HUES6 (cell line): ENCODE measurements around the gene RPA1.
"Not testable (repeated sequence)": the region's sequence is repeated elsewhere in the genome, so short reads cannot be mapped to it uniquely, and the experiment has no call there.

Experiments
- H3K27ac ChIP-seq: 2 replicates; pipeline ENCODE4 v1.7.0; 2013; ENCODE audit warnings: low read depth, mild to moderate bottlenecking, low read length, inconsistent platforms
- H3K27me3 ChIP-seq: 2 replicates; pipeline ENCODE4 v1.6.1; 2013; ENCODE audit warnings: low read length; ENCODE audit not compliant: control insufficient read depth, insufficient read depth
- H3K36me3 ChIP-seq: 2 replicates; pipeline ENCODE4 v1.6.1; 2013; ENCODE audit warnings: low read length; ENCODE audit not compliant: control insufficient read depth, insufficient read depth
- H3K4me1 ChIP-seq: 2 replicates; pipeline ENCODE4 v1.6.1; 2013; ENCODE audit warnings: low read length; ENCODE audit not compliant: control insufficient read depth, insufficient read depth
- H3K4me3 ChIP-seq: 2 replicates; pipeline ENCODE4 v1.5.1; 2013; ENCODE audit warnings: low read depth, low read length
- H3K9ac ChIP-seq: one replicate; pipeline ENCODE4 v1.6.1; 2013; ENCODE audit warnings: mild to moderate bottlenecking, low read length
- H3K9me3 ChIP-seq: 2 replicates; pipeline ENCODE4 v1.6.1; 2013; ENCODE audit warnings: low read depth, low read length; ENCODE audit not compliant: control insufficient read depth, insufficient read depth

The RPA1 gene

DNA sequence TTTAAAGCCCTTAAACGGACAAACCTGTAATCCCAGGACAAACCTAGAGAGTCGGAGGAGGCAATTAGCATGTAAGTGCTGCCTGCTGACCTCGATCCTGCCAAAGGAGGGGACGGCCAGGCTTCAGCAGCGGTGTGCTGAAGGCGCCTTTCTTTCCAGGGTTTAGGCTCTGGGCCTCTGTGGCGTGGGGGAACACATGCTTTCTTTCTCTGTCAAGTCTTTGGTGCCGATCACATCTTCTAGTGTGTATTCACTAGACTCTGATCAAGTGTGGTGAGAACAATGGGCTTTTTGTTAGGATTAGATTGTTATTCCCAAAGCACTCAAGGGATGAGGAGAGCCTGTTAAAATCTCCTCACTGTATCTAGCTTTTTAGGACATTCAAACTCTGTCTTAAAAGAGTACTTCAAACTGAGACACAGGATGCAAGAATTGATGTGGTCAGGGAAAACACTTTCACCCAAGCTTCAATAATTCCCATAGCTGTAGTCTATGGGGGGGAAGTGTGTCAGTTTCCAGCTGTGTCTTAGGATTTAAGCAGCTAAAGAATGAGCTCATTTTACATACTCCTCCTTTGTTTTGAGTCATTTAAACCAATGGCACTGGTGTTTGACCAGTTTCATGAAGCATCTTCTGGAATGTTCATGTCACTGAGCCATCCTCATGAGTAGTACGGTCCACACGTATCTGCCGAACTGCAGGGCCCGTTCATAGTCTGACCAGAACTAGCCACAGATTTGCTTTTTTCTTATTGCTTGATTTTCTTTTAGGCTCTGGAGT, 51.2 kb downstream of the RPA1 start:
- H3K27ac ChIP-seq, result no peak overlapping the region

DNA sequence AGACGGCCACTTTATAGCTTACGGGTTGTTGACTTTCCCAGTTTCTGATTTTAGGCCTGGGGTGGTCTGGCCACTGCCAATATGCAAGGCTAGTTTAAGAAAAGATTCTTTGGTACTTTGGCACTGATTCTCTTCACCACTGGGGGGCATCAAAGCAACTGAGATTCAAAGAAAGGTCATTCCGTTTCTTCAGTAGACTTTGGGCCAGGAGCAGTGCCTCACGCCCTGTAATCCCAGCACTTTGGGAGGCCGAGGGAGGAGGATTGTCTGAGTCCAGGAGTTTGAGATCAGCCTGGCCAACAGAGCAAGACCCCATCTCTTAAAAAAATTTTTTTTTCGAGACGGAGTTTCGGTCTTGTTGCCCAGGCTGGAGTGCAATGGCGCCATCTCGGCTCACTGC, 53.0 kb downstream of the RPA1 start:
- Histone ChIP-seq H3K27me3 (no peaks in the 10 kb centered on the region), H3K36me3 (peaks cover 87% of the 10 kb centered on the region), H3K9me3 (no peaks in the 10 kb centered on the region), H3K4me1 (no peaks in the 10 kb centered on the region), H3K4me3 (no peak overlapping the region), H3K9ac (no peak overlapping the region), H3K27ac (no peak overlapping the region)

More for the DNA sequence above, 51.2 kb downstream of the RPA1 start:
- Histone ChIP-seq H3K9me3 (no peaks in the 10 kb centered on the region), H3K9ac (no peak overlapping the region), H3K4me3 (no peak overlapping the region), H3K36me3 (peaks cover 92% of the 10 kb centered on the region), H3K4me1 (no peaks in the 10 kb centered on the region), H3K27me3 (no peaks in the 10 kb centered on the region)

DNA sequence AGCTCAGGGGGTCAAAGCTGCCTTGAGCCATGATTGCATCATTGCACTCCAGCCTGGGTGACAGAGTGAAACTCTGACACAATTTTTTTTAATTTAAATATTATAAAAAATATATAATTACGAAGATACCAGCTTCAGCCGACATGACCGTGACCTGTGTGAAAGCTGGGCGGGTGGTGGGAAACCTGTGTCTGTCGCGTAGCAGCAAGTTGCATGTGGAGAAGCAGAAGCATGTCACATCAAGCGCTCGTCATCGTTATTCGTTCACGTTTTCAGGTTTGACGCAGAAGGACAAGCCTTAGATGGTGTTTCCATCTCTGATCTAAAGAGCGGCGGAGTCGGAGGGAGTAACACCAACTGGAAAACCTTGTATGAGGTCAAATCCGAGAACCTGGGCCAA, 53.7 kb downstream of the RPA1 start:
- Histone ChIP-seq H3K27me3 (no peaks in the 10 kb centered on the region), H3K4me3 (no peak overlapping the region), H3K36me3 (peaks cover 87% of the 10 kb centered on the region), H3K9ac (no peak overlapping the region), H3K27ac (no peak overlapping the region), H3K9me3 (no peaks in the 10 kb centered on the region), H3K4me1 (no peaks in the 10 kb centered on the region)

DNA sequence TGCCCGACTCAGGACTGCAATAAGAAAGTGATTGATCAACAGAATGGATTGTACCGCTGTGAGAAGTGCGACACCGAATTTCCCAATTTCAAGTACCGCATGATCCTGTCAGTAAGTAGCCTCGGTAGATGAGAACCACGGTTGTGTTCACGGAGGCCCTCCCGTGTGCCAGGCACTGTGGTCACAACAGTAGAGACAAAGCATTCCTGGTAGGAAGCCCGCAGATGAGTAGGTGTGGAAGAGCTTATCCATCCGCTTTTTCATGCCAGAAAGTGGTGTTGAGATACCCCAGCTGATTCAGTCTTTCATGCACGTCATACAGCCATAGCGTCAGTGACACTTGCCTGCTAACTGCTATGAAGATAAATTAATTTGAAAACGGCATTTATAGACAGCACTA, 58.9 kb downstream of the RPA1 start:
- Histone ChIP-seq H3K4me3 (no peak overlapping the region), H3K9me3 (no peaks in the 10 kb centered on the region), H3K9ac (no peak overlapping the region), H3K4me1 (no peaks in the 10 kb centered on the region), H3K27ac (no peak overlapping the region), H3K36me3 (peaks cover 87% of the 10 kb centered on the region), H3K27me3 (no peaks in the 10 kb centered on the region)

DNA sequence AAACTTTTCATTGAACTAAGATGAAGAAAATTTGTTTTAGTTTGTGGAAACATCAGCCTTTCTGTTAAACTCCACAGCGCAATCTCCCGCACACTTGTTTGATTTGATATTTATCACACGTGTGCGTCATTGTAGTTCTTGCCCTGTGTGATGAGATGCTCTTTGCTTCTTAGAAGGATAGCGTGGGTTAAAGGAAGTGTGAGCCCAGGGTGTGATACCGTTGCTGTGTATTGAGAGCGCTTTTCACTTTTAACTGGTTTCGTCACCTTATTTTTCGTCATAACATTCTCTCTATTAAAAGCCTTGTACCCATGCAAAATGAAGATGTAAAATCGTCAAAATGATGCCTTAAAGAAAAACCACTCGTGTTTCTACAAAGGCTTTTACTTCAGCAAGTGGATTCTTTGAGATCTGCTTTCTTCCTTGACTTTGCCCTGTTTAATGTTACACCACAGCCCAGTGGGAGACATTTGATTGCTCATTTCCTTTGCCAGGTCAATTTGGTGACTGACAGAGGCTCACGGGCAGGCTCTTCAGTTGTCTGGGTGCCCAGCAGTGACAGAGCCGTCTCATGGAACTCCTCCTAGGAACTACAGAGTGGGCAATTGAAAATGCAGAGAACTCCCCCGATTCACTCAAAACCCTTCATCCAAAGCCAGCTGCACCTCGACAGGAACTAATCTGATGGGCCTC, 61.1 kb downstream of the RPA1 start:
- H3K36me3 ChIP-seq, result peaks cover 82% of the 10 kb centered on the region
- H3K4me1 ChIP-seq, result no peaks in the 10 kb centered on the region
- H3K9ac ChIP-seq, result no peak overlapping the region
- no peaks in the 10 kb centered on the region for H3K27me3 ChIP-seq
- H3K27ac ChIP-seq, result no peak overlapping the region
- H3K4me3 ChIP-seq, result no peak overlapping the region
- no peaks in the 10 kb centered on the region for H3K9me3 ChIP-seq

DNA sequence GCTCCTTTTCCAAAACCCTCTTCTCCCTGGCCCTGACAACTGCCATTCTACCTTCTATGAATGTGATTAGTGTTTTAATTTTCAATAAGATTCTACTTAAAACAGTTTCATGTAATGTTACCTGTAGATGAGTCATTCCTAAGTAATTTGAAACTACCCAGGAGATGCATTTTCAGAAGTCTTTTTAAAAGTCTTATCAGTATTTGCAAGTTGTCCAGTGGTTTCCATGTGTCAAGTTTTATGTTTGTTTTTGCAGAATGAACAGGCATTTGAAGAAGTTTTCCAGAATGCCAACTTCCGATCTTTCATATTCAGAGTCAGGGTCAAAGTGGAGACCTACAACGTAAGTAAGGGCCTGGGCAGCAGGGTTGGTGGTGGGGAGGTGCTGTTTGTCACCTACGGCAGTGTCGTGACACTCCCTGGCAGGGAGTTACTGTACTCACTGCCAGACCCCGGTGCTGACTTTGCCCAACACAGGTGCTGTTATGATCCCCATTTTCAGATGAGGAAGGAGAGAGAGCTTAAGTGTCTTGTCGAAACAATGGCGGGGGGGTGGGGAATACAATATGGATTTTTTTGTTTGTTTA, 65.0 kb downstream of the RPA1 start:
- peaks cover 84% of the 10 kb centered on the region for H3K36me3 ChIP-seq
- no peaks in the 10 kb centered on the region for H3K27me3 ChIP-seq
- no peak overlapping the region for H3K4me3 ChIP-seq
- H3K9me3 ChIP-seq, result no peaks in the 10 kb centered on the region
- H3K27ac ChIP-seq, result no peak overlapping the region
- no peaks in the 10 kb centered on the region for H3K4me1 ChIP-seq
- no peak overlapping the region for H3K9ac ChIP-seq

DNA sequence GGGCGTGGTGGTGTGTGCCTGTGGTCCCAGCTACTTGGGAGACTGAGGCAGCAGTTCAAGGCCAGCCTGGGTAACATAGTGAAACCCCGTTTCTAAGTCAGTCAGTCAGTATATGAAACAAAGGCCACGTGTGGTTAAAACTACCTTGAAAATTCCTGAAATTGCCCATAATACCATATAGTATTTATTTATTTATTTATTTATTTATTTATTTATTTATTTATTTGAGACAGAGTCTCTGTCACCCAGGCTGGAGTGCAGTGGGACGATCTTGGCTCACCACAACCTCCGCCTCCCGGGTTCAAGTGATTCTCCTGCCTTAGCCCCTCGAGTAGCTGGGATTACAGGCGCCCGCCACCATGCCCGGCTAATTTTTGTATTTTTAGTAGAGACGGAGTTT, 65.7 kb downstream of the RPA1 start:
- H3K27ac ChIP-seq, H3K9ac ChIP-seq, H3K4me1 ChIP-seq, H3K27me3 ChIP-seq, H3K4me3 ChIP-seq, H3K9me3 ChIP-seq: not testable (repeated sequence)
- peaks cover 80% of the 10 kb centered on the region for H3K36me3 ChIP-seq

DNA sequence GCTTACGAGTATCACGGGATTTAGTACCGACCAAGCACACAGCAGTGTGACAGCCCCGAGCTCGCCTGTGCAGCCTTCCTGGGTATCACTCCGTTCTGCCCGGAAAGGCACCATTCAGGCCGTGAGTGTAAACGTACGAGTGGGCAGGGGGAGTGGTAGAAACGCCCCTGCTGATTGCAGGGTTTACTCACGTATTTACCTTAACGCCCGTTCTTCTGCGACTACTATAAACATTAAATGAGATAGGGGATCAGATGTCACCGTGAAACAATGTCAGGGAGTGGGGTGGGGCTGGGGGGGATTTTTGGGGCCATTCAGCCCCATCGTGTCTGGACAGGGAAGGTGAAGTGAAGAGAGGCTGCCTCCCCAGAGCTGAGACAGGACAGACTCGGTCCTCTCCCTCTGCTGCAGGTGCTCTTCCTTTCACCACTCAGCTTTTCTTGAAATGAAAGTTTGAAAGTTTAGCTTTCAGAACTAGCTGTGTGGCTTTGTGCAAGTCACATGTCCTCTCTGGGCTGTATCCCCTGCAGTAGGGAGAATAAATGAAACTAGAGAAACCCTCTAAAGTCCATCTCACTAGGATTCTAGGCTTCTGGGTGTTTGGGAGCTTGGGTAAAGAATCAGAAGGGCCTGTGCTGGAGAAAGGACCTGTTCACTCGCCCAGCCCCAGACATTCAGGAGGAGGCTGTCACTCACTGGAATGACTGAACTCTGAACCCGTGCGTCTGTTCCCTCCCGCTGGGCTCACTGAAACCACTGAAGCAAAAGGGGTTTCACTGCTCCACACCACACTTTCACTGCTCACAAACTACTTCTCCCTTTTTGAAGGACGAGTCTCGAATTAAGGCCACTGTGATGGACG, 66.7 kb downstream of the RPA1 start:
- Histone ChIP-seq H3K27me3 (no peaks in the 10 kb centered on the region), H3K27ac (no peak overlapping the region), H3K36me3 (peaks cover 71% of the 10 kb centered on the region), H3K9ac (no peak overlapping the region), H3K4me1 (no peaks in the 10 kb centered on the region), H3K9me3 (no peaks in the 10 kb centered on the region), H3K4me3 (no peak overlapping the region)

DNA sequence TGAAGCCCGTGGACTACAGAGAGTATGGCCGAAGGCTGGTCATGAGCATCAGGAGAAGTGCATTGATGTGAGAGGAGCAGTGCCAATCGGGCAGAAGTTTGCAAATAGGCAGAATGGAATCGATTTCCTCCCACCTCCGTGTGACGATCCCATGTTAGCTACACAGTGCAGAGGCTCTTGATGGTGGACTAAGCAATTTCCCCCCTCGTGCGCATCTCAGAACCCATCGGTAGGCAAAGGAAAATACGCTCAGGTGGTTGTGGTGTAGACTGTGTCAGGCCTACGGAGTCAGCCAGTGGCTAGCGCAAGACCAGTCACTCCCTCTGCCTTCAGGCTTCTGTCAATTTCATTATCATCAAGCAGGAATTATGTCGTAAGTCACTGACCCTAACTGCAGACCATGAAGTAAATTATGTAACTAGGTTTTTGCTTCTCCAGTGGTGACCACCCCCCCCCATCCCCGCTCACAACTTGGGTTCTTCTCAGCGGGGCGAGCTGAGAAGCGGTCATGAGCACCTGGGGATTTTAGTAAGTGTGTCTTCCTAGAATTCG, 67.4 kb downstream of the RPA1 start:
- no peaks in the 10 kb centered on the region for H3K4me1 ChIP-seq
- no peak overlapping the region for H3K27ac ChIP-seq
- no peaks in the 10 kb centered on the region for H3K27me3 ChIP-seq
- no peak overlapping the region for H3K9ac ChIP-seq
- H3K9me3 ChIP-seq, result no peaks in the 10 kb centered on the region
- peaks cover 65% of the 10 kb centered on the region for H3K36me3 ChIP-seq
- H3K4me3 ChIP-seq, result no peak overlapping the region

DNA sequence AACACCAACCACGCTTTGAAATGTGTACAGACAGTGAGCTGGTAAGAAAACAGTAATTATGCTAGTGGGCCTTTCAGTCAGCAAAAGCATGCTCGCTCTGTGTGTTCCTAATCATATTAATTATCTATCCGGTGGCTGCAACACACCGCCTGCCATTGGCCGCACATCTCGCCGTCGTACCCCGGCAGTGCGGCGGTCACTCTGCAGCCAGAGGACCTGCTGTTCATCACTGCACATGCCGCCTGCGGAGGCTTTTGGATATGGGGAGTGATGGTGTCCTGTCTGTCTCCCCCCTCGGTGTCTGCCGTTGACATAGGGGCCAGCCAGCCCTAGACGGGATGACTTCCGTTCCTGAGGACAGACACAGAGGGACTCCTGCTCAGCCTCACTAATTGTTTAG, 68.5 kb downstream of the RPA1 start:
- no peak overlapping the region for H3K9ac ChIP-seq
- peaks cover 54% of the 10 kb centered on the region for H3K36me3 ChIP-seq
- H3K9me3 ChIP-seq, result no peaks in the 10 kb centered on the region
- H3K4me1 ChIP-seq, result no peaks in the 10 kb centered on the region
- no peak overlapping the region for H3K27ac ChIP-seq
- H3K27me3 ChIP-seq, result peaks cover 2% of the 10 kb centered on the region; the same call in 1 of the 2 replicates
- no peak overlapping the region for H3K4me3 ChIP-seq
